NCI-H774 (cell line): ENCODE results near the gene CDHR5.
"Not testable (repeated sequence)": the region's sequence is repeated elsewhere in the genome, so short reads cannot be mapped to it uniquely, and the experiment has no call there.

Experiments used
- DNase-seq: peaks from one replicate; lab custom pipeline; 2025; lab: John Stamatoyannopoulos, UW

Gene CDHR5

GRCh38 chr11:624705-625635 lies at the start of gene CDHR5:
Gene CDHR5 (minus strand): TSS chr11:624955. CDS start chr11:624902, 53 bp downstream.
- DNase-seq: no peak

GRCh38 chr11:674406-674805 lies 49.7 kb upstream of the CDHR5 start:
- DNase-seq: no peak

- no peak for DNase-seq
Measured at GRCh38 chr11:673866-674265, 49.1 kb upstream of the CDHR5 start.

- DNase-seq: no peak
Measured at GRCh38 chr11:665704-666281, 41.0 kb upstream of the CDHR5 start.

GRCh38 chr11:665062-665703 lies 40.4 kb upstream of the CDHR5 start:
- no peak for DNase-seq

- no peak for DNase-seq
Measured at GRCh38 chr11:662689-663274, 38.0 kb upstream of the CDHR5 start.

GRCh38 chr11:660681-661444 lies 36.1 kb upstream of the CDHR5 start:
- no peak for DNase-seq

GRCh38 chr11:660281-660680 lies 35.5 kb upstream of the CDHR5 start:
- DNase-seq: no peak

- DNase-seq: no peak
Measured at GRCh38 chr11:659532-660085, 34.9 kb upstream of the CDHR5 start.

- no peak for DNase-seq
Measured at GRCh38 chr11:657691-658126, 33.0 kb upstream of the CDHR5 start.

- no peak for DNase-seq
Measured at GRCh38 chr11:656866-657265, 32.1 kb upstream of the CDHR5 start.

- DNase-seq: no peak
Measured at GRCh38 chr11:656426-656825, 31.7 kb upstream of the CDHR5 start.

- no peak for DNase-seq
Measured at GRCh38 chr11:655036-655726, 30.4 kb upstream of the CDHR5 start.

- not testable (repeated sequence) for DNase-seq
Measured at GRCh38 chr11:654444-654843, 29.7 kb upstream of the CDHR5 start.

- DNase-seq: no peak
Measured at GRCh38 chr11:653837-654236, 29.1 kb upstream of the CDHR5 start.

GRCh38 chr11:653136-653535 lies 28.4 kb upstream of the CDHR5 start:
- DNase-seq: not testable (repeated sequence)

GRCh38 chr11:650482-650881 lies 25.7 kb upstream of the CDHR5 start:
- DNase-seq: no peak

GRCh38 chr11:647672-648158 lies 23.0 kb upstream of the CDHR5 start:
- not testable (repeated sequence) for DNase-seq

GRCh38 chr11:646214-646613 lies 21.5 kb upstream of the CDHR5 start:
- DNase-seq: no peak

GRCh38 chr11:645536-645935 lies 20.8 kb upstream of the CDHR5 start:
- DNase-seq: no peak
